ENCODE data around the gene EQTN. TPM values are rescaled to one million over a fixed set of nuclear protein-coding genes. Genes with fewer than 3 reads are reported as not detected.
"Not testable (repeated sequence)": the region's sequence is repeated elsewhere in the genome, so short reads cannot be mapped to it uniquely, and the experiment has no call there.

EQTN gene
- total RNA-seq, 1 donor from 2014 or later, result not detected

- no peak for DNase-seq (ENCODE audit: low read depth in 2 of 2)
These were observed 3.0 kb downstream of the EQTN start for GRCh38 chr9:27293996-27294395.

DNA sequence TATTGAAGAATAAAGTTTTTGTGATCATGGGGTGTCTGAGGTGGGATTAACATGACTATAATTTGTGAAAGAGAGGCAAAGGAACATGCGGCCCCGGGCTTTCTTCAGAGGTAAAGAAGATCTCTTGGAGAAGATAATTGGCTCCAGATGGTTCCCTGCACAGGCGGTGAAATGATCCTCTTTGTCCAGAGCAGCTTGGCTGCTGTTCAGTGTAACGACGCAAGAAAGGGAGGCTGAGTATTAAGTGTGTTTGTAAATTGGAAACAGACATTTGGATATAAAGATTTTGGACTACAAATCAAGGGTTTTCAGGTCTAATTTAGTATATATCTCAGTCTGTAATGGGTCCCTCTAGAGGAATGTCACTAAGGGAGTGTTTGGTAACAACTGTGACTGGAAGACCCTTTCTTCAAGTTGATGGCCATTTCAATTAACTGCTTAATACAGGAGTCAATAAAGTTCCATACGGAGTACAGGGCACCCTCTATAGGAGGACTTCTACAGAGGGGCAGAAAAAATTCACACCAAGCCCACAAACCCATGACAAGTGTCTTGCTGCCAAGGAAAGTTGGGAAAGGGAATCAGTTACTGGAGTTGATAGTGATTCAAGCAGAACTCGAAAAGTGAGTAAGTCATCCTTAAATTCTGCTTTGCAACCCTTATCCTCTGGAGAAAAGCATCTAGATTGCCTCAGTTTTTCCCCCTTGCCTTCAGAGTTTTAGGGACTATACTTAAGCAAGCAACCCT lies 4.1 kb downstream of the EQTN start:
- no peak for DNase-seq (ENCODE audit: low read depth in 2 of 2)

DNA sequence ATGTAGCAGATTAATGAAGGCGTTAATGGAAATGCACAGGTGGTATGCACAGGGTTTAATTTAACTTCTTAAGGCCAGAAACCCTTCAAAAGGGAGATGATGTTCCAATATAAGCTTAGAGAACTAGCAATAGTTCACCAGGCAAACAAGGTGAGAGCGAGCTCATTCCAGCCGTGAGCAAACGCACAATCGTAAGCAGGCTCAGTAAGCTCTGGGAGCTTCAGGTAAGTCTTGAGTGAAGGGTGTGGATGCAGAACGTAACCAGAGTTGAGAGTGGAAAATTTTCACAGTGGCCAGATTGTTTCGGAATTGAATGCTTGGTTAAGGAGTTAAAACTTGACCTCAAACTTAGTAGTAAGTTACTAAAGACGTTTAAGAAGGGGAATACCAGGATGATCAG lies 5.7 kb downstream of the EQTN start:
- no peak for DNase-seq (ENCODE audit: low read depth in 2 of 2)

DNA sequence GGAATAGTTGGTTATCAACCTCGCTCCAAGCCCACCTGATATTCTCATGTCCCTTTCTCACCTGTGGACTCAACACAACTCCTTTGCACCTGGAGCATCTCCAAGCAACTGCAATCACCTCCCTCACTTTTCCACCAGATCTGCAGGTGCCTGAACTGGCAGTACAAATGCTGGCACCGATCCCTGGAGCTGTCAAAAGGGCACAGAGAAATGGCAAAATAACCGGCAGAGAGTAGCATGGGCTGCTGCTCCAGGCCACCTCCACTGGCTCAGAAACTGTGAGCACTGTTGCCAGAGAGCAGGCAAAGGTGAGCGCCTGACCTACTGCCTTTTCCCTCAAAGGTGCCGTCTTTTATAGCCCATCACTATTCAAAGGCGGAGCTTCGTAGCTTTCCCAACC lies 14.7 kb downstream of the EQTN start:
- DNase-seq (ENCODE audit: low read depth in 2 of 2), result no peak

- peak in 1 of 2 donors; percentile 45 for DNase-seq (ENCODE audit: low read depth in 2 of 2)
These were observed 16.1 kb downstream of the EQTN start for GRCh38 chr9:27280860-27281259.

DNA sequence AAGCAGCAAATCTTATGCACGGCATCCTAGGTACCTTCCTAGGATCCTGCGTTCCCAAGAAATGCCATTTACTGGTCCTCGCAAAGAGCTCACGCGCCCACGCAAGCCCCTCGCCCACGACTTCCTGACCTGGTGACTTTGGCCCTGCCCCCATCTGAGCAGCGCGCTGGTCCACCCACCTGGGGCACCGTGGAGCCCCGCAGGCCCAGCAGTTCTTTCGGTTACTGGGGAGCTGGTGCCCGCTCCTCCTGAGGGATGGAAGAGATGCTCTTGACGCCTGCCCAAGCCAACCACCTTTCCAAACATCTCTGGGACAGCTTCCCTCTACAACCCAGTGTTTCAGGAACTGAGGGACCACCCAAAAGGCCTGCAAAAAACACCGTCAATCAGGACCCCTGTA lies 16.7 kb downstream of the EQTN start:
- no peak for DNase-seq (ENCODE audit: low read depth in 2 of 2)

DNA sequence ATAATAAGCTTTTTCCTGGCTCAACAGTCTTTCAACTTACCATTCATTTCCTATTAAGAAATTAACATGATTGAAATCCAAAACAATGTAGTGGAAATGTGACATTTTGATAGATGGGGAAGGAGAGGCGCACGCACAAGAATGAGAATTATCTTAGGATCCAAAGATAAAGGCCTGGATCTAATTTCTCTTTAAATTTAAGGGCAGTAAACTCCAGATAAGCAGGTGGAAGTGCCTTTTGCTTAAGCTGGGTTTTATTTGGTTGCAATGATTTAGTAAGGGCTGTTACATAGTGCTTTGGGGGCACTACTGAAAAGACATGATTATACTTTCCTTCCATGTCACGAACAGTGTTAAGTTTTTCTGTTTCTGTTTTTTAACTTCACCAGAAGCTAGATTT lies 17.3 kb downstream of the EQTN start:
- DNase-seq (ENCODE audit: low read depth in 2 of 2), result no peak

- DNase-seq (ENCODE audit: low read depth in 2 of 2), result no peak
These were observed 18.6 kb downstream of the EQTN start for GRCh38 chr9:27278374-27278773.

DNA sequence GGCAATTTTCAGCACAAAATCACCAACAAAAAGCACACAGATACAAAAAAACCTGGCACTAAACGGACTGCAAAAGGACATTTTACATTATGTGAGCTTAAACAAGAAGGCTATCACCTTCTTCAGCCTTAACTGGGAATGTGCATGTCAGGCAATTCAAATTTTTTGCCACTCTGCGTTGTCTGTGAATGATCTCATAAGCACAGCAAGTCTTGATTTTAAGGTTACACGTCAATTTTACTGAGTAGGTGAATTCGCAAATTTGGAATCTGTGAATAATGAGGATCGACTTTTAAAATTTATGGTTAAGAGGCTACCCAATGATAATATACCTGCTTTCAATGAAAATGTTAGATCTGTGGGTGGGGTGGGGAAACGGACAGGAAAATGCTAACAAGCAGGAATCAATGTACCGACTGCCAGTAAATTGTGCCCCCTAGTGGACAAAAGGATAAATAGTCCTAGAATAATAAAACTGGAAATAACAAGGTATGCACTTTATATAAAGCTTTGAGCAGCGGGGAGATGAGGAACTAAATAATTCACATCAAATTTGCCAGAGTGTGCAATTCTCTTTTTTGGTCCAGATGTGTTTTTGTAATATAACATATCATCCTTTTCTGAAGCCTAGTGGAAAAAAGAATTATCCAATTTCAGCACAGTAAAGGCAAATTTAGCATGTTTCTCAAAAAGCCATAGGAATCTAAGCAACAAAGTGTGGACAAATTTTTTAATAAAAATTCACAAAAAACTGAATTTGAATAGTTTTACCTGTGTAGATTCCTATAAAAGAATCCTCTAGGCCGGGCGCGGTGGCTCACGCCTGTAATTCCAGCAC lies 20.5 kb downstream of the EQTN start:
- peak; percentile 68 to 82 for DNase-seq (ENCODE audit: low read depth in 2 of 2)

DNA sequence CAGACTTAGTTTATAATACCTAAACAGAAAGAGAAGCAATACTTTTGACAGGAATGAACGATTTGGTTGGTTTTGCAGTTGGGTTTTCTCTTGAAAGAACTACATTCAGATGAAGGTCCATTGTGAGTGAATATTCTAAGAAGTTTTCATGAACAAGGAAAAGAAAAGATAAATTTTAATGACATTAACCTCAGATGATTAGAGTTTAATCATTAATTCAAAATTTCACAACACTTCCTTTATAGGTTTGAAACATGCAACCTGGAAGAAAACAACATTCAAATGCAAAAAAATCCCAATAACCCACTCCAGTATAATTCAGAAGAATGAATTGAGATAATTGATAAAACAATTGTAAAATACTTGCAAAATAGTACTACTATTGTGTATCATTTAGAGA lies 23.8 kb downstream of the EQTN start:
- DNase-seq (ENCODE audit: low read depth in 2 of 2), result no peak

GRCh38 chr9:27272103-27272502 lies 24.8 kb downstream of the EQTN start:
- DNase-seq (ENCODE audit: low read depth in 2 of 2), result no peak

GRCh38 chr9:27261517-27262211 lies 35.3 kb downstream of the EQTN start:
- DNase-seq (ENCODE audit: low read depth in 2 of 2), result no peak

GRCh38 chr9:27260789-27261516 lies 36.0 kb downstream of the EQTN start:
- DNase-seq (ENCODE audit: low read depth in 2 of 2), result no peak

DNA sequence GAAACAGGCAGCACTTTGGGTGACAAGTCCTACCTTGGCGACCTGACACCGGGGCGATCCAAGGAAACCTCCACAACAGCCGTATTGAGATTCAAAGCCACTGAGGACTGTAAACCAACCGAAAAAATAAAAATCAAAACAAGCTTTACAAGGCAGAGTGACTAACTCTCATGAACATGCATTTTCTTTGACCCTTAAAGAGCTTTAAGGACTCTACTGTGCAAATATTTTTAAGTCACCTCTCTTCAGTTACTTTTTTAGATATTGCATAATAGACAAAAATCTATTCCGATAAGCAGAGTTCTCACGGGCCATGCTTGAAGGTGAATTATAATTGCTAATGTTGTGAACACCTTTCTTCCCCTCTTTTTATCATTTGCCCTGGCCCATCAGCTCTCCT lies 38.3 kb downstream of the EQTN start:
- no peak for DNase-seq (ENCODE audit: low read depth in 2 of 2)

DNA sequence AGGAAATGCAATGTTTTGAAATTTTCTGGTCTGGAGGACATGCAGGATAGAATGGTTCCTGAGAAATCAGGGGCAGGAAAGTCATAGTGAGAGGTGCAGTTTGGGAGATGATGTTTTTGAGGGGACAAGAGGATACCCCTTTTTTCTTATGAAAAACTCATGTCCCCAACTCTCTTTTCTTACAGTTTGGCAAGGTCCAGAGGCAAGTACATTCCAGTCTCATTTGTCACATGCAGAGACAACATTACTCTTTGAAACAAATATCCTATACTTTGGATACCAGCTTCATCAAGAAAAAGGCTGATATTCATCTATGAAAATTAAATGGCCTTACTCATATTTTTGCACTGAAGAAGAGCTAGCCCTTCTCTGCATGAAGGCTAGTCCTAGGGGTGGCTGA lies 48.2 kb downstream of the EQTN start:
- DNase-seq (ENCODE audit: low read depth in 2 of 2), result no peak

DNA sequence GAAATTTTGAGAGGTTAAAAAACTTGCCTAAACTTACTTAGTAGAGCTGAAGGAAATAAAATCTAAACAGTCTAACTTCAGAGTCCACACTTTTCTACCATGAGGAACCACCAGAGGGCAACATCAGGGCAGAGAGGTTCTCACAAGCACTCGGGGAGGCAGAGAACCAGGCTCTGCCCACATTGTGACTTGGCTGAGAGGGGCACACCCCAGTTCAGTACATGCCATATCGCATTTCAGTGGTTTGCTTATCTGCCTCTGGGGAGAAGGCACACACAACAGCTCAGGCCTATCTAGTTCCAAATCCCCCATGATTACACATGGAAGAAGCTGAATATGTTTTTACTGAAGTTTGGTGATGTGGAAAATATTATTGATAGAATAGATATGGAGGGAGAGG lies 49.2 kb downstream of the EQTN start:
- peak; percentile 40 to 42 for DNase-seq (ENCODE audit: low read depth in 2 of 2)

DNA sequence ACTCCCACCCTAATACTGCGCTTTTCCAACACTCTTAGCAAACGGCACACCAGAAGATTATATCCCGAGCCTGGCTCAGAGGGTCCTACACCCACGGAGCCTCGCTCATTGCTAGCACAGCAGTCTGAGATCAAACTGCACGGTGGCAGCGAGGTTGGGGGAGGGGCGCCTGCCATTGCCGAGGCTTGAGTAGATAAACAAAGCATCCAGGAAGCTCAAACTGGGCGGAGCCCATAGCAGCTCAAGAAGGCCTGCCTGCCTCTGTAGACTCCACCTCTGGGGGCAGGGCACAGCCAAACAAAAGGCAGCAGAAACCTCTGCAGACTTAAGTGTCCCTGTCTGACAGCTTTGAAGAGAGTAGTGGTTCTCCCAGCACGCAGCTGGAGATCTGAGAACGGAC lies 57.3 kb downstream of the EQTN start:
- not testable (repeated sequence) for DNase-seq (ENCODE audit: low read depth in 2 of 2)
